ENCODE data around the gene DPPA2.

DNA sequence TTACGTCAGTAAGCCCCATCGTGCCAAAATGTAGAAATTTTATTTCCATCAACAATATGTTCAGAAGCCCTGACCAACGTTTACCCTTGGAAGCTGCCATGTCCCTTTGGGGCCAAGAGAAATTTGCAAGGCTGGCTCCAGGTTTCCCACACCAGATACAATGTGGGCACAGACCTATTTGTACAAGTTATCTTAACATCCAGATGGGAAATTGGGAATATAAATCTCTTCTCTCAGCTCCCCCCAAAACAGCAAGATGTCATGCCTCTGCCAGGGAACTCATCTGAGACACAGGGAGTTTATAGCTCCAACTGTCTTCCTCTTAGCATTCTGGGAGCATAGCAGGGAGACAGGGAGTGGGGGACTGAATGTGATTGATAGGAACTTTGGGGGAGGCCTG is 9.3 kb upstream of the DPPA2 start:
- no peak for TF ChIP-seq TEAD4 (IDR thresholded peaks at IDR 0.05)
- no peak for TF ChIP-seq ZBTB7A (IDR thresholded peaks at IDR 0.05; ENCODE audit: low read depth)
- no peak for TF ChIP-seq EP300 (IDR thresholded peaks at IDR 0.05; ENCODE audit: borderline replicate concordance)
- TF ChIP-seq TAF1 (IDR thresholded peaks at IDR 0.05; ENCODE audit: low read depth), result no peak
- TF ChIP-seq, protein P1, sequence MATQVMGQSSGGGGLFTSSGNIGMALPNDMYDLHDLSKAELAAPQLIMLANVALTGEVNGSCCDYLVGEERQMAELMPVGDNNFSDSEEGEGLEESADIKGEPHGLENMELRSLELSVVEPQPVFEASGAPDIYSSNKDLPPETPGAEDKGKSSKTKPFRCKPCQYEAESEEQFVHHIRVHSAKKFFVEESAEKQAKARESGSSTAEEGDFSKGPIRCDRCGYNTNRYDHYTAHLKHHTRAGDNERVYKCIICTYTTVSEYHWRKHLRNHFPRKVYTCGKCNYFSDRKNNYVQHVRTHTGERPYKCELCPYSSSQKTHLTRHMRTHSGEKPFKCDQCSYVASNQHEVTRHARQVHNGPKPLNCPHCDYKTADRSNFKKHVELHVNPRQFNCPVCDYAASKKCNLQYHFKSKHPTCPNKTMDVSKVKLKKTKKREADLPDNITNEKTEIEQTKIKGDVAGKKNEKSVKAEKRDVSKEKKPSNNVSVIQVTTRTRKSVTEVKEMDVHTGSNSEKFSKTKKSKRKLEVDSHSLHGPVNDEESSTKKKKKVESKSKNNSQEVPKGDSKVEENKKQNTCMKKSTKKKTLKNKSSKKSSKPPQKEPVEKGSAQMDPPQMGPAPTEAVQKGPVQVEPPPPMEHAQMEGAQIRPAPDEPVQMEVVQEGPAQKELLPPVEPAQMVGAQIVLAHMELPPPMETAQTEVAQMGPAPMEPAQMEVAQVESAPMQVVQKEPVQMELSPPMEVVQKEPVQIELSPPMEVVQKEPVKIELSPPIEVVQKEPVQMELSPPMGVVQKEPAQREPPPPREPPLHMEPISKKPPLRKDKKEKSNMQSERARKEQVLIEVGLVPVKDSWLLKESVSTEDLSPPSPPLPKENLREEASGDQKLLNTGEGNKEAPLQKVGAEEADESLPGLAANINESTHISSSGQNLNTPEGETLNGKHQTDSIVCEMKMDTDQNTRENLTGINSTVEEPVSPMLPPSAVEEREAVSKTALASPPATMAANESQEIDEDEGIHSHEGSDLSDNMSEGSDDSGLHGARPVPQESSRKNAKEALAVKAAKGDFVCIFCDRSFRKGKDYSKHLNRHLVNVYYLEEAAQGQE (IDR thresholded peaks at IDR 0.05; ENCODE audit: low read depth), result no peak
- no peak for TF ChIP-seq RAD21 (IDR thresholded peaks at IDR 0.05; ENCODE audit: low read depth)
- TF ChIP-seq, protein P2, sequence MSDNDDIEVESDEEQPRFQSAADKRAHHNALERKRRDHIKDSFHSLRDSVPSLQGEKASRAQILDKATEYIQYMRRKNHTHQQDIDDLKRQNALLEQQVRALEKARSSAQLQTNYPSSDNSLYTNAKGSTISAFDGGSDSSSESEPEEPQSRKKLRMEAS (IDR thresholded peaks at IDR 0.05), result no peak
- no peak for TF ChIP-seq CREB1 (IDR thresholded peaks at IDR 0.05; ENCODE audit: low read depth)
- TF ChIP-seq, protein P3, sequence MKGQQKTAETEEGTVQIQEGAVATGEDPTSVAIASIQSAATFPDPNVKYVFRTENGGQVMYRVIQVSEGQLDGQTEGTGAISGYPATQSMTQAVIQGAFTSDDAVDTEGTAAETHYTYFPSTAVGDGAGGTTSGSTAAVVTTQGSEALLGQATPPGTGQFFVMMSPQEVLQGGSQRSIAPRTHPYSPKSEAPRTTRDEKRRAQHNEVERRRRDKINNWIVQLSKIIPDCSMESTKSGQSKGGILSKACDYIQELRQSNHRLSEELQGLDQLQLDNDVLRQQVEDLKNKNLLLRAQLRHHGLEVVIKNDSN (IDR thresholded peaks at IDR 0.05), result no peak
- no peak for TF ChIP-seq YY1 (IDR thresholded peaks at IDR 0.05; ENCODE audit: low read depth)
- no peak for TF ChIP-seq NFIC (IDR thresholded peaks at IDR 0.05)
- TF ChIP-seq CEBPB (IDR thresholded peaks at IDR 0.05), result no peak
- no peak for TF ChIP-seq EGR1 (IDR thresholded peaks at IDR 0.05)
